Natural killer cell treated with Interleukin-12 subunit alpha and Interleukin-12 subunit beta and Interleukin-15 and Interleukin-18, amount 100 ng/mL, for 72 hours (primary cell): ENCODE results near the gene ZFHX2. TPM values are rescaled to one million over a fixed set of nuclear protein-coding genes. Genes with fewer than 3 reads are reported as not detected.
A peak's percentile ranks its signal among the peaks of the same experiment; 100 is the strongest.

ENCODE experiments used
- ATAC-seq, 2 donors: fragments of 150-1000 bp; cut with Tn5 transposase in 1 of 2; sonication (Bioruptor Pico), chemical (Tn5 transposase) in 1 of 2; 2 replicates each; pipeline ENCODE4 v1.10.0; 2021
- DNase-seq: peaks from one replicate; pipeline ENCODE4 v3.0.0; 2022; ENCODE audit warnings: low spot score
- H3K27ac Mint-ChIP-seq, 2 donors: 1 replicate in 1 of 2; 2 replicates in 1 of 2; pipeline ENCODE4 v1.8.0; 2022; ENCODE audit warnings: mixed read lengths in 2 of 2, mild to moderate bottlenecking in 1 of 2, moderate library complexity in 1 of 2
- H3K27me3 Mint-ChIP-seq, 2 donors: 1 replicate in 1 of 2; 2 replicates in 1 of 2; pipeline ENCODE4 v1.8.0; 2022; ENCODE audit warnings: mixed read lengths in 2 of 2
- H3K36me3 Mint-ChIP-seq: one replicate; pipeline ENCODE4 v1.8.0; 2022; ENCODE audit warnings: mixed read lengths
- H3K4me1 Mint-ChIP-seq, 2 donors: 1 replicate in 1 of 2; 2 replicates in 1 of 2; pipeline ENCODE4 v1.8.0; 2022; ENCODE audit warnings: low read depth in 2 of 2, mixed read lengths in 2 of 2, mild to moderate bottlenecking in 1 of 2
- H3K4me3 Mint-ChIP-seq: one replicate; pipeline ENCODE4 v1.8.0; 2022; ENCODE audit warnings: mixed read lengths
- H3K9me3 Mint-ChIP-seq: 2 replicates; pipeline ENCODE4 v1.8.0; 2022; ENCODE audit warnings: mixed read lengths
- total RNA-seq, 2 donors: library from RNA; stranded (reverse); gene quantifications; one replicate each; pipeline ENCODE4 v1.2.3, GENCODE V29; 2022

Gene ZFHX2
- total RNA-seq, 2 donors from 2014 or later: 2.8 to 4.9 TPM

DNA sequence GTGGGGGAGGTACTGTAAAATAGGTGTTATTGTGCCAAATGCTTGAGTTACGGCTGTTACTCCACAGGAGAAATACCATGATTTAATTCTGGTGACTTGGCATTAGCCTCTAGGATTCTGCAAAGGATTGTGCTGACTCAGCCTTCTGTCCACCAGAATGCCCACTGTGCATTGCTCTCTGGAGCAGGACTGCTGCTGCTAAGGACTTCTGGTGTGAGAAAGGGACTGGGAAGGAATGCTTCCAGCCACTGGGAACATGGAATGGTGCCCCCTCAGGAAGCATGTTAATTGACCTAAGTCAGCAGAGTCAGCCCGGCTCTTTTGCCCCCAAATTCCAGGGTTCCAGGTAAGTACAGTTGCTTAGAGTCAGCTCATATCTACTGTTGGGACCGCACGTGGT is 32.9 kb downstream of the ZFHX2 start:
- Mint-ChIP-seq H3K9me3 (no peaks in the 10 kb centered on the region), H3K4me3 (no peak overlapping the region), H3K27me3 (no peaks in the 10 kb centered on the region), H3K36me3 (no peaks in the 10 kb centered on the region), H3K4me1 (peaks cover 0 to 3% of the 10 kb centered on the region in 2 donors), H3K27ac (no peak overlapping the region)
- ATAC-seq: no peak
- no peak for DNase-seq

DNA sequence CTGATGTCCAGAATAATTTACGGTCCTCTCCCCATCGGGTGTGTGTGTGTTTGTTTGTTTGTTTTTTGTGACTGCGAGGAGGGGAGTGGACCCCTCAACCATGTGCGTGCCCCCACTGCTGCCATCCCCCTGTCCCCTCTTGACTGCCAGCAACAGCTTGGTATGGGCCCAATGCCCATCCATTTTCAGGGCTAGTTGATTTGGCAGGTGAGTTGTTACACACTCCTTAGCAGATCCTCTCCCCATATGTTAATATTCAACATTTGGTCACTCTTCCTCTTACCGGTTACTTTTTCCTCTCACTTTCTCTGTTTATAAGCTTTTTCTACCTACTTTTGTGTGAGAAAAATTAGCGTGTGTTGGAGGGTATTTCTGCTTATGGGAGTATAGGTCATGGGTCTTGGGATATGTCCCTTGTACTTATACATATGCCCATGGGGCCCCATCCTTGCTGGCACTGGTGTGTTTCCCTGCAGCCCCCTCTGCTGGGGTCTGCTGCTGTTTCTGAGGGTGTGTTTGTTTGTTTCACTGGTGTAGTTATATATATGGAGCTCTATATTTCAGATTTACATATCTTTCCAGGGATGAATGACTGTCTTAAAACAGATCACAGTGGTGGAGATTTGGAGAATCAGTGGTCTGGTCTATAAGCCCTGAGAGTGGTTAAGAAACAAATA is 33.8 kb downstream of the ZFHX2 start:
- Mint-ChIP-seq H3K4me1 (peaks cover 0 to 3% of the 10 kb centered on the region in 2 donors), H3K9me3 (no peaks in the 10 kb centered on the region), H3K36me3 (no peaks in the 10 kb centered on the region), H3K4me3 (no peak overlapping the region), H3K27ac (no peak overlapping the region), H3K27me3 (no peaks in the 10 kb centered on the region)
- DNase-seq (no peak), ATAC-seq (no peak)

DNA sequence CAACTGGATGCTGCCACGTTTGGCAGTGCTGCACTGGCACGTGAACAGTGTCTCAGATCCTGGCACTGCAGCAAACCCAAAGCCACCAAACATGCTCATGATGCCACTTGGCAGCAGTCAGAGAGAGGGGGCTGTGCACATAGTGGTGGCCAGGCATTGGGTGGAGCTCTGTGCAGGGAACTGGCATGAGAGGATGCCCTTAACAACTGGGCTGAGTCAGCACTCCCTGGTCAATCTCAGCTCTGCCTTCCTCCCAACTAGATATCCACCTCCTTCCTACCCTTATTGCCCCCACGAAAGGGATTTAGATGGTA is 37.0 kb downstream of the ZFHX2 start:
- ATAC-seq: no peak
- H3K4me1 Mint-ChIP-seq: no peaks in the 10 kb centered on the region
- H3K9me3 Mint-ChIP-seq: no peaks in the 10 kb centered on the region
- no peak overlapping the region for H3K4me3 Mint-ChIP-seq
- no peaks in the 10 kb centered on the region for H3K27me3 Mint-ChIP-seq
- DNase-seq: no peak
- H3K27ac Mint-ChIP-seq: no peak overlapping the region
- no peaks in the 10 kb centered on the region for H3K36me3 Mint-ChIP-seq

DNA sequence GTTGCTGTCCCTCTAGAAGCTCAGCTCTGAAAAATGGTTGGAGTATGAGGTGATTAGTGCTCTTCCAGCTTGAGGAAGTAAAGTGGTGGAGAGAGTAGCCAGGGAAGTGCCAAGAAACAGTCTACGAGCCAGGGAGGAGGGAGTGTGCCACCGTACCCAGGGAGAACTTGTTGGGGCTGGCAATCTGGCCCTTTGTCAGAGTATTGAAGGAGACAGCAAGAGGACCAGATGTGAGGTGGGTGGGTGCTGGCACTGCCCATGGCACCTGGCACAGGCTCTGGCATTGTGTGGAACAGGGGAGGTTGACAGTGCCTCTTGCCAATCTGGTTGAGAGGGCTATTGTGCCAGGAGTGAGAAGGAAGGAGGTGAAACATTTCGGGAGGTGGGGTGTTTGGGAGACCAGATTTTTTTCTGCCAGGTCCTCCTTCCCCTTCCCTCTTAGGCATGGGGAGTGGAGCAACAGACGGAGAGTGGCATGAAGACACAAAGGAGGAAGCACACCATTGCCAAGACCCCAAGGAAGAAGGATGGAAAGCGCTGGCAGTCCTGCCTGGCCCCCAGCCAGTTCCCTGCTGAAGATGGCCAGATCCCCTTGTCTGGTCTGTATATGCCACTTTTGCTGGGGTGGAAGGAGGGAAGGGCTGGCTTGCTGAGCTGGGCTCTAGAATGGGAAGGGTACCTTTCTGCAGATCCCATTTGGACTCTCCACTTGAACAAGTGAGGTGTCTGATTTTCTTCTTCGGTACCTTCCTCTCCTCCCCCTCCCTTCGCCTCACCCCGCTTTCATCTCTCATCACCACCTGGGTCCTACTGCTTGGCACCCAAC is 37.5 kb downstream of the ZFHX2 start:
- Mint-ChIP-seq H3K4me3 (no peak overlapping the region), H3K36me3 (no peaks in the 10 kb centered on the region), H3K9me3 (no peaks in the 10 kb centered on the region), H3K27ac (no peak overlapping the region), H3K27me3 (no peaks in the 10 kb centered on the region), H3K4me1 (no peaks in the 10 kb centered on the region)
- DNase-seq (no peak), ATAC-seq (no peak)

DNA sequence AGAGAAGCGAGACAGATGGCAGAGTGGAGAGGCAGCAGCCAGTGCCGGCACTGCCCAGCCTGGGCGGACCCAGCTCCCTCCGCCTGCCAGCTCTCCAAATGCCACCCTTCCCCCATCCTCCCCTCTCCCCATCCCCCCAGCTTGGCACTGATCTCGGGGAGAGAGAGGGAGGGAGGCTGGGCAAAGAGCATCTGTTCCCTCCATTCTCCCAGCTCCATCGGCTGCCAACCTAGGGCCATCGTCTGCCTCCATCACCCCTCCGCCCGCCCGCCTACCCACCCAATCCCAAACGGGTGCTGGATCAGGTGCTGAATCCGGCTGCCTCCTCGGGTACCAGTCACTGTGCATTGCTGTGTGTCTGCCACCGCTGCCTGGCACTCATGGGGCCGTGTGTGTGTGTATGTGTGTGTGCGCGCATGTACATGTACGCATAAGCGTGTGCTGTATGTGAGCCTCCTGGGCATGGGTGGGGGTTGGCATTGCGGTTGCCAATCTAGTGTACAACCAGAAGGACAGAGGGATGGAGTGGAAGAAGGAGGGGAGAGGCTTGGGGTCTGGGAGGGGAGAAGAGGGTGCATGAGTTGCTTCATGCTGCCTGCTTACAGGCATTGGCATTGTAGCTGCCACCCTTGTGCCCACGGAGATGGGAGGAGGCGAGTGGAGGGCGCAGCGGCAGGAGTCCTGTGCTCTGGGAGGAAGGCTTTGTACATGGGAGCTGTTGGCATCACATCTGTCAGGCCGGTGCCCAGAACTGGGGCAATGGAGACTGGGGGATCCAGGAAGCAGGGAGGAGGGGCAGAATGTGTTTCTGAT is 38.4 kb downstream of the ZFHX2 start:
- no peak overlapping the region for H3K4me3 Mint-ChIP-seq
- no peak overlapping the region for H3K27ac Mint-ChIP-seq

DNA sequence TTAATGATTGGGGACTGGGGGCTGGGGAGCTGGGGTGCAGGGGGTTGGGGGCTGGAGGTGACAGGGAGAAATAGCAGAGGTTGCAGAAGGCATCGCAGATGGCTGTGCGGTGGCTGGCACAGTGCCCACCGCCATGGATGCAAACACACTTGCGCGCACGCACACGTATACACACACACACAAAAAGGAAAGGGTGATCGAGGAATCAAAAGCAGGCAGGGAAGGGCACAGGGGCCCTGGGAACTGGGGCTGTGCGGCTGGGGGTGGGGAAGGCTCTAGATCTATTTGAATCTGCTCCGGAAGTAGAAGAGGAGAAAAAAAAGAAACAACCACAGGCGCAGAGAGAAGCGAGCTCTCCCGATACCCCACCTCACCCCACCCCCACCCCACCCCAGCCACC is 39.4 kb downstream of the ZFHX2 start:
- Mint-ChIP-seq H3K36me3 (no peaks in the 10 kb centered on the region), H3K4me3 (peak overlapping the region; percentile 56), H3K9me3 (no peaks in the 10 kb centered on the region), H3K27me3 (no peaks in the 10 kb centered on the region), H3K27ac (no peak overlapping the region), H3K4me1 (no peaks in the 10 kb centered on the region)
- no peak for DNase-seq
- ATAC-seq: no peak

More for the DNA sequence above, 38.4 kb downstream of the ZFHX2 start:
- DNase-seq (no peak), ATAC-seq (no peak)
- Mint-ChIP-seq H3K36me3 (no peaks in the 10 kb centered on the region), H3K27me3 (no peaks in the 10 kb centered on the region), H3K9me3 (no peaks in the 10 kb centered on the region), H3K4me1 (no peaks in the 10 kb centered on the region)

DNA sequence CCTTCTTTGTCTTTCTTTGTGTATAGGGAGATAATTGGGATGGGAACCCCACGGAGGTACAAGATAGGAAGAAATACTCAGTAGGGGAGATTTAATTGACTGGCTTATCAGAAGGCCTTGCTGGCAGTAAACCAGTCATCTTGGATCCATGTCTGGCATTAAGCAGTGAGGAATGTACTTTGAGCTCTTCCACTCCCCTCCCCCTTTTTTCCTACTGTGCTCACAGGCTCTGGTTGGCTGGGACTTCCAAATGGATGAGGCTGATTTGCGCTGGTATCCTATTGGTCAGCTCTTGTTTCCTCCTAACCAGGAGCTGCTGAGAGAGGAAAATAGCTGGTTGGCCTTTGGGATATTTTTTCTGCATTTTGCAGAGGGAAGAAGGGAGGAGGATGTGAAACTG is 57.3 kb downstream of the ZFHX2 start:
- H3K27ac Mint-ChIP-seq: no peak overlapping the region
- H3K9me3 Mint-ChIP-seq: no peaks in the 10 kb centered on the region
- H3K4me3 Mint-ChIP-seq: no peak overlapping the region
- no peaks in the 10 kb centered on the region for H3K27me3 Mint-ChIP-seq
- DNase-seq (no peak), ATAC-seq (no peak)
- no peaks in the 10 kb centered on the region for H3K36me3 Mint-ChIP-seq
- no peaks in the 10 kb centered on the region for H3K4me1 Mint-ChIP-seq

DNA sequence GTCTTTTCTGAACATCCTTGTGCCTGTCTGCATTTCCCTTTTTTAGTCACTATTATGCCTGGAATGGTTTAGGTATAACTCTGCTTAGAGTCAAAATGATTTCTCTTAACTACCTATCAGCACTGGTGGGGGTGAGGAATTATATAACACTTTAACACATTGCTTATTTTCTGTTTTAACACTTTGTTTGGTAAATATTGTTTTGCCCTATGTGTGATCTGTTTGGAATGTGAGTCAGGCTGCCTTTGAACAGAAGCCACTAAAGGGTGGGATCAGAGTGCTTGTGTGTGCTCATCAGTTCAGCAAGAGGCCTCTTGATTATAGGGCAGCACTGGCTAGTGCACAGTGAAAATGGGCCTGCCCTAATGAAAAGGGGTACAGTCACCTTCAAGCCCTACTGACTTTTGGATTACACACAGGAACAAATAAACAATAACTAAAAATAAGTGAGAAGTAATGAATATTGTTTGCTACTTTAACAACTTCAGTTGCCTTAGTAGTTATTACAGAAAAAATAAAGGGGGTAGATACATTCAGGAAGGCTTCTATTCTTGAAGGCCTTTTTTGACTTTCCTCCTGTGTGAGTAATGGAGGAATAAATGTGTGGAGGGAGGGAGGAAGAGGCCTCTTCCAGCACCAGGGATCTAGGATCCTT is 58.8 kb downstream of the ZFHX2 start:
- no peaks in the 10 kb centered on the region for H3K36me3 Mint-ChIP-seq
- peak overlapping the region in 1 of 2 donors; percentile 8 for H3K27ac Mint-ChIP-seq
- no peaks in the 10 kb centered on the region for H3K9me3 Mint-ChIP-seq
- ATAC-seq (no peak), DNase-seq (no peak)
- no peaks in the 10 kb centered on the region for H3K4me1 Mint-ChIP-seq
- H3K4me3 Mint-ChIP-seq: no peak overlapping the region
- no peaks in the 10 kb centered on the region for H3K27me3 Mint-ChIP-seq

DNA sequence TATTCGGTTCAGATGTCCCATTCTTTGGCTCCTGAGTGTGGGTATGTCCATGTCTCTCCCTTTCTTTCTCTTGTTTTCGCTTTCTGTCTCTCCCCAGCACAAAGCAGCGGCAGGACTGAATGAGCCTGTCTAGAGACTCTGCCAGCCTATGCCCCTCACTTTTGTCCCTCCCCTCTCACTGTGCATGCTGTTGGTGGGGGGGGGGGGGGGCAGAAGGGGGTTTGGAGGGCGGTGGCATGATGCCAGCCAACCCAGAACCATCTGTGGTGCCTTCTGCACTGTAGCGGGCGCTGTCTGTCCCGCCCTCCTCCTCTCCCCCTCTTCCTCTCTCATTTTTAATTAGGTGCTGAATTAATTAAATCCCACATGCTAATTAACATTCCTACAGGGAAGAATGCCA is 64.3 kb downstream of the ZFHX2 start:
- Mint-ChIP-seq H3K36me3 (peaks cover 5% of the 10 kb centered on the region), H3K9me3 (no peaks in the 10 kb centered on the region), H3K27ac (no peak overlapping the region), H3K27me3 (no peaks in the 10 kb centered on the region), H3K4me1 (peaks cover 6 to 13% of the 10 kb centered on the region in 2 donors), H3K4me3 (no peak overlapping the region)
- ATAC-seq: no peak
- no peak for DNase-seq

DNA sequence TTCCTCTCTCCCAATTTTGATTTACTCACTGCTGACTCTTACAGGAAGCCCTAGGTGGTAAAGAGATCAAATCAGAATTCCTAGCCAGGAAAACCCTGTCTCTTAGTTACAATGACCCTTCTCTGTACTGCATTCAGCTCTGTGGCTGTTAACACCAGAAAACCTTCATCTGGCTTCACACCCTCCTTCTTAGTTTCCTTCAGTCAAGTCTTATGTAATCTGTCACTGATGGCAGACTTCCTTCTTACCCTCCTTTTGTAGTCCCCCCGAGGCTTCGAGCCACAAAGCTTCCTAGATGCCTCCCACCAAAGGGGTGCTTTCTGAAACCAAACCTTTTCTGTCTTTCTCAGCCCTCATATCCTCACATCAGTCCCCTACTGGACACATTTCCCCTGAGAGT is 65.5 kb downstream of the ZFHX2 start:
- Mint-ChIP-seq H3K9me3 (no peaks in the 10 kb centered on the region), H3K4me1 (peaks cover 10 to 13% of the 10 kb centered on the region in 2 donors), H3K36me3 (peaks cover 5% of the 10 kb centered on the region), H3K4me3 (no peak overlapping the region), H3K27ac (no peak overlapping the region), H3K27me3 (no peaks in the 10 kb centered on the region)
- ATAC-seq (no peak), DNase-seq (no peak)

DNA sequence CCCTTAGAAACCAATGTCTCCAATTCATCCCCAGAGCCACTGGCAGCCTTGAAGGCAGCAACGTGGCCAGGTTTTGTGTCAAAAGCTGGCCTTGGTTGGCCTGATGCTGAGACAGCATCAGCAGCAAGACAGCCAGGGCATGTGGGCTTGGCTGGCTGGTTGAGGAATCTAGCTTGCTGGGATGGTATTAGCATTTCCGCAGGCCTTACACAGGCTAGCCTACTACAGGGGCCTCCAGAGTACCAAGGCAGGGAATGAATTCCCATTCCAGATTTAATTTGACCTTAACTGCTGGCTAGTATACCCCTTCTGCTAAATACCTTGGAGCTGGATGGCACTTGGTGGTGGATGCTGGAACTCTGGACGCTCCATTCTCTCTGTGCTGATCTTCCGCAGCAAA is 66.2 kb downstream of the ZFHX2 start:
- H3K9me3 Mint-ChIP-seq: no peaks in the 10 kb centered on the region
- ATAC-seq (no peak), DNase-seq (no peak)
- H3K4me1 Mint-ChIP-seq: peaks cover 10 to 13% of the 10 kb centered on the region in 2 donors
- H3K36me3 Mint-ChIP-seq: peaks cover 5% of the 10 kb centered on the region
- H3K27me3 Mint-ChIP-seq: no peaks in the 10 kb centered on the region
- H3K4me3 Mint-ChIP-seq: no peak overlapping the region
- no peak overlapping the region for H3K27ac Mint-ChIP-seq

DNA sequence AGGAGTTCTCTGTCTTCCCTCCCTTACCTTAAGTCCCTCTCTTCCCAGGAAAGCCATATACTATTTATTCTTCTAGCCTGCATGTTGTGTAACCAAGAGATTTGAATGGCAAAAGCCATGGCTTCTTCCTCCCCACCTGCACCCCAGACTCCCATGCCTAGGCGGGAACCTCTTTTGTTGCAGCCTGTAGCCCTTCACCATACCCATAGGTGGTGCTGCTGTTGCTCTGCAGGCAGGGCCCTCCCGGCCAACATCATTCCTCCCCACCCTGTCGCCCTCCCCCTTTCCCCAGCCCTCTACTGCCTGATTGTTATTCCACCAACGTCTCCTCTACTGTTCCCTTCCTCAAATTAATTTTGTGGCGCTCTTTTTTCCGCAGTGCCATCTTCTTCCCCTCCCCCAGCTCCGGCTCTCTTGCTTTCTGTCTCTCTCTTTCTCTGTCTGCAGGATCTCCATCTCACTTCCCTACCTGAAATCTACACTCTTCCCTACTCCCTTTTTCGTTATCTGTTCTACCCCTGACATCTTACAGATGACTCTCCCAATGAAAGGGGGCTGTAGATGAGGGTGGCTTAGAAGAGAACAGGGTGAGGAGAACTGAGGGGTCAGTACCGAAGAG is 68.2 kb downstream of the ZFHX2 start:
- Mint-ChIP-seq H3K27me3 (no peaks in the 10 kb centered on the region), H3K9me3 (no peaks in the 10 kb centered on the region), H3K27ac (no peak overlapping the region), H3K4me1 (peaks cover 10 to 15% of the 10 kb centered on the region in 2 donors), H3K36me3 (peaks cover 8% of the 10 kb centered on the region), H3K4me3 (no peak overlapping the region)
- no peak for ATAC-seq
- DNase-seq: no peak

DNA sequence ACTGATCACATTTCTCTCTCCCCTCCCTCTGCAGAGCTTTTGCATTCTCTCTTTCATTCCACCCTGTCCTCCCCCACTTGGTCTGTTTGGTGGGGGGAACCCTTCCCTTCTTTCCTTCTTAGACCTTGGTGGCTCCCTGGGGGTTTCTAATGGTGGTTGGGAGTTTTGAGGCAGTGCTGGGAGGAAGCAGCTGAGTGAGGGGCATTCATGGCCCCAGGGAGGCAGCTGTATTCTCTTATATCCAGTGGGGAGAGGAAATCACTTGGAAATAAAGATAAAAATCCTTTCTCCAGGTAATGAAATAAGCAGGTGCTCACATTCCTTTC is 68.8 kb downstream of the ZFHX2 start:
- Mint-ChIP-seq H3K9me3 (no peaks in the 10 kb centered on the region), H3K36me3 (peaks cover 14% of the 10 kb centered on the region), H3K4me3 (no peak overlapping the region), H3K27ac (no peak overlapping the region), H3K27me3 (no peaks in the 10 kb centered on the region), H3K4me1 (peaks cover 10 to 17% of the 10 kb centered on the region in 2 donors)
- no peak for DNase-seq
- ATAC-seq: no peak
